GM19043 (cell line): ENCODE measurements around the gene KRT86.

Experiments
- ATAC-seq: cut with Tn5 transposase; IDR thresholded peaks from one replicate; pipeline ENCODE4 v1.9.1; 2021; ENCODE audit warnings: low read depth; ENCODE audit not compliant: unreplicated experiment

Gene KRT86

DNA sequence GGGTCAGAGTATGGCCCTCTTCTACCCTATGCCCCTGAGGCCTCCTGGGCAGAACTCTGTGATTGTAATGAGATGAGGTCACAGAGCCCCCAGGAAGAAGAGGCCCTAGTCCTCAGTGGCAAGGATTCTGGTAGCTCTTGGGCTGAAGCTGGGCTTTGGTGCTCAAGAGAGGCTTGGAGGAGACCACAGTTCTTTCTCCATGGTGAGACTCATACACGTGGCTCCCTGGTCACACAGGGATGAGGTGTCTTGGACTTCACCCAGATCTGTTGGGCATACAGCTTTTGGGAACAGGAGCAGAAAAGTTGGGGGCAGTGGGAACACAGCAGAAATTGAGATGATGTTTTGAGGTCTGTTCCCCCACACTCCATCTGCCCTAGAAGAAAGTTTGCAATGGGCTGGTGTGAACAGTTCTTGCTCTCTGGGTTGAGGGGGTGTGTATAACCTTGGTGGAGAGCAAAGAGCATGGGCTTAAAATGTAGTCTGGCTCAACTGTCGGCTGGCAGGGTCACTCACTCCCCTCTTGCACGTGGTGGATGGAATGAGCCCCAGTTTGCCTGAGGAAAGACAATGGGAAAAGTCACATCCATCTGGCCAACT, at the start of gene KRT86:
Gene KRT86 (plus strand): TSS at position 125 of the 600 bp plus-strand sequence. CDS start 27,272 bp downstream, outside the sequence.
- no peak for ATAC-seq

- ATAC-seq = no peak
Observed at GRCh38 chr12:52225752-52226151, 48.7 kb upstream of the KRT86 start.

DNA sequence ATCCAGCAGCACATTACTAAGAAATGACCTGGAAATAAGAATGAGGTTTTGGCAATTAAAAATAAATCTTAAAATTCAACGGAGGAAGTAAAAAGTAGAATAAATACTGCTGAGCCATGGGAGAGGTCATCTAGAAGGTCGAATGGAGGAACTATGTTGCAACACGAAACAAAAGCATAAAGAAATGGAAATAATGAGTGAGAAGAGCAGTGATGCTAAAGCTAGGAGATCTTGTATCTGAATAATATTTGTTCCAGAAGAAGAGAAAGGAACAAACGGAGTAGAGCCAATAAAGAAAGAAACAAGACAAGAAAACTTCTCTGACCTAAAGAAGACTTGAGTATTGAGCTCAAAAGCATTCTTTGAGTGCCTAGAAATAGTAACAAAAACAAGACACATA, 48.0 kb upstream of the KRT86 start:
- ATAC-seq = no peak

DNA sequence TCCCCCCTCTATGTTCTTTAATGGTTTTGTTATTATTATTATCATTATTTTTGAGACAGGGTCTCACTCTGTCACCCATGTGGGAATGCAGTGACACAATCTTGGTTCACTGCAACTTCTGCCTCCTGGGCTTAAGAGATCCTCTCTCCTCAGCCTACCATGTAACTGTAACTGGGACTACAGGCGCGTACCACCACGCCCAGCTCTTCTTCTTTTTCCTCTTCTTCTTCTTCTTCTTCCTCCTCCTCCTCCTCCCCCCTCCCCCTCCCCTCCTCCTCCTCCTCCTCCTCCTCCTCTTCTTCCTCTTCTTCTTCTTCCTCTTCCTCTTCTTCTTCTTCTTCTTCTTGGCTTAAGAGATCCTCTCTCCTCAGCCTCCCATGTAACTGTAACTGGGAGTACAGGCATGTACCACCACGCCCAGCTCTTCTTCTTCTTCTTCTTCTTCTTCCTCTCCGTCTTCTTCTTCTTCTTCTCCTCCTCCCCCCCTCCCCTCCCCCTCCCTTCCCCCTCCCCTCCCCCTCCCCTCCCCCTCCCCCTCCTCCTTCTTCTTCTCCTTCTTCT, 46.8 kb upstream of the KRT86 start:
- ATAC-seq = no peak

- ATAC-seq = no peak
Observed at GRCh38 chr12:52228366-52228765, 46.1 kb upstream of the KRT86 start.

DNA sequence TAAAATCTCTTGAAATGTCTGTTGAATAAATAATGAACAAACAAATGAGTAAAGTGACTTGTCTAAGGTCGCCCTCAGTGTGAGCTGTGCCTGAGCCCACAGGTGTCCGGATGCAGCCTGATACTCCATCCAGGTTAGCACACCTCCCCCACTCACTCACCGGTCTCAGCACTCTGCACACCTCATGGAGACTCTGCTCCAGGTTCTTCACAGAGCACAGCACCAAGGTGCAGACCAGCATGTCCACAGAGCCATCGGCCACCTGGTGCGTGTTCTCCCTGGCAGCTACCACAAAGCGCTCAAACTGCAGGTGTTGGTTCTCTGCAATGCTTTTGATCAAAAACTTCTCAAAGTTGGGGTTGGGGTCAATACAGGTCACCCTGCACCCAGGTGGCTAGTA, 45.5 kb upstream of the KRT86 start:
- ATAC-seq = no peak

DNA sequence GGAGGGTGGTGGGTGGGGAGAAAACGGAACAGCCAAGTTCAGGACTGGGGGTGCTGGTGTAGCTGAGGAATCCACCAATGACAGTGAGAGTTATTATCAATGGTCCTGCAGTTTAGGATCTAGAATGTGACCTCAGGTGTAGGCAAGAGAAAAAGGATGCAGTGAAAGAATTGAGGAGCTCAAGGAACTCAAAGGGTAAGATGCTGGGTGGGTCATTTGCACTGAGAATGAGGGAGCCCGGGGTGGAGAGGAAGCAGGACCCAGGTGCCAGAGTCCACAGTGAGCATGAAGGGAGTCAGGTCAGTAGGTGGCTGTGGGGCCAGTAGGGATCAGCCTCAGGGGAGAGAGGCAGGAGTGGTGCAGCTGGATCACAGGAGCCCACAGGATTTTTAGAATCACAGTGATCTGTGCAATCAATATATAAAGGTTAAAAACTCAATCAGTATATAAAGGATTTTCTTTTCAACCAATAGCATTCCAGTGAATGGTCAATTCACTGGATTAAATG, 44.6 kb upstream of the KRT86 start:
- ATAC-seq = no peak

GRCh38 chr12:52230364-52231281, 43.8 kb upstream of the KRT86 start:
- no peak for ATAC-seq

DNA sequence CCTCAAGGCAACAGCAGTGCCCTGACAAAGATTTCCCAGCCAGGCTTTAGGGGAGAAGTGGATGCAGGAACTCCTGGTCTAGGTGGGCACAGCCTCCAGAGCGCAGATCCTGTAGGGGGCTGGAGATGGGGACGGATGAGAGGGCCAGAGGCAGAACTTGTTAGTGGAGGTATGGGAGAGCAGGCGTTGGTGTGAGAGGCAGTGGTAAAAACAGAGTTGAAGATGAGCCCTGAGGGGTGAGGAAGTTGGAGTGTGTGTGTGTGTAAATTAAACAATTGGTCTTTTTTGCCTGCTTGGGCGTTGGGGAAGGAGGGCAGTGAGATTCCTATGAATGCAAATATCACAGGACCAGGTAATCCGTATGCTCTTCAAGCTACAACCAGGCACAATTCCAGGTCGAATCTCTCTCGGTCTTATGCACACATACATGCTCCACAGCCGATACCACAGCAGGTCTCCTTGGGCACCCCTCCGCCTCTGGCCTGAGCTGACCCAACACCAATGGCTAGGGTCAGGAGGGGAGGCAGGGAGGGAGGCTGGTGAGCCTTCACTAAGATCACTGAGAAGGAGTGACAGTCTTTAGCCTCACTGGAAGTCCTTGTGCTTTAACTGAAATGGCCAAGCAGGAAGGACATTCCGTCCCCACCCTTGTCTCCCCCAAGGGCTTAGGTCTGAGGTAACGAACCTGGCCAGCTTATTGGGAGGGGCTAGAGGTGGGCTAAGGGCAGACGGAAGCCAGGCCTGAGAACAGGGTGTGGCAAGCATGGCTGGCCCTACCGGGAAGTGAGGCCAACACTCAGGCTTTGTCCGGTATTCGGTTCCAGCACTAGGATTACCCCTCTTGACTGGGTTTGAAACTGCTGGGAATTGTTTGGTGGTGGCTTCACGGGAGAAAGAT, 42.9 kb upstream of the KRT86 start:
- no peak for ATAC-seq

GRCh38 chr12:52232203-52232673, 42.2 kb upstream of the KRT86 start:
- no peak for ATAC-seq

- ATAC-seq = no peak
Observed at GRCh38 chr12:52232674-52233461, 41.6 kb upstream of the KRT86 start, which contains the start of gene KRT7. Gene KRT7, plus strand, starts transcription at chr12:52233243. Its CDS starts 54 bp downstream, at chr12:52233297.

GRCh38 chr12:52233462-52234207, 40.8 kb upstream of the KRT86 start:
- no peak for ATAC-seq

GRCh38 chr12:52234223-52234810, 40.1 kb upstream of the KRT86 start:
- no peak for ATAC-seq

GRCh38 chr12:52235001-52235764, 39.3 kb upstream of the KRT86 start:
- ATAC-seq = no peak

DNA sequence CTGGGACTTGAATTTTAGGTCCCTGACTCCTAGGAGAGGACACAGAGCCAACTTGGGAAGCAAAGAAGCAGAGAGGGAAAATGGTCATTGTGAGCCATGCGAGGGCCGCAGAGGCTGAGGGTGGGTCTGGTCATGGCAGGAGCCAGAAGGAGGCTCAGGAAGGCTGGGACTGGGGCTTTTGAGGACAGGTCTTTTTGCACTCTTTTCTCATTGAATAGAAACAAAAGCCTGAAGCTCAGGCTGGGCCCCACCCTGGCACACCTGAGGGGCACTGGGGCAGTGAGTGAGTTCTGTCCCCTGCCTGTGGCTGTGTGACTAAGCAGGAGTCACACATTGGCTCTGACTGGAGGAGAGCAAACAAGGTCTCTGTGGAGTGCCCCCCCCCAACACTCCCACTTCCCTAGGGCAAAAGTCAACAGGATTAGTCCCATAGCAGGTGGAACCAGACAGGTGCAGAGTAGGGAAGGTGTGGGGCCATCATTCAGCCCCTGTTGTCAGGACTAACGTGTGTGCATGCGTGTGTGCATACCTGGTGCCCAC, 38.6 kb upstream of the KRT86 start:
- no peak for ATAC-seq

- ATAC-seq = no peak
Observed at GRCh38 chr12:52236386-52237050, 37.9 kb upstream of the KRT86 start.
